HepG2 (cell line): ENCODE results near the gene ZMAT2. TPM values are rescaled to one million over a fixed set of nuclear protein-coding genes. Genes with fewer than 3 reads are reported as not detected.

Experiments used
- AKAP8 ChIP-seq: sonication (generic); formaldehyde crosslinking; IDR thresholded peaks from 2 replicates; pipeline ENCODE4 v1.5.1; 2020; ENCODE audit warnings: mild to moderate bottlenecking, missing genetic modification reagents
- CBX5 ChIP-seq: sonication (generic); formaldehyde crosslinking; IDR thresholded peaks from 2 replicates; pipeline ENCODE4 v1.4.0; 2020; ENCODE audit warnings: missing genetic modification reagents, borderline replicate concordance
- FOSL1 ChIP-seq: sonication (generic); formaldehyde crosslinking; IDR thresholded peaks from 2 replicates; pipeline ENCODE4 v1.9.0; 2021; ENCODE audit warnings: missing genetic modification reagents, borderline replicate concordance
- HMG20B ChIP-seq: conservative IDR thresholded peaks from 2 replicates; pipeline ENCODE4 v1.6.1; 2016; ENCODE audit warnings: missing genetic modification reagents, missing compliant biosample characterization
- HOMEZ ChIP-seq: IDR thresholded peaks from 2 replicates; pipeline ENCODE4 v1.6.1; 2016; ENCODE audit warnings: low read depth
- MEF2D ChIP-seq: sonication (generic); formaldehyde crosslinking; IDR thresholded peaks from 2 replicates; pipeline ENCODE4 v1.5.1; 2020; ENCODE audit warnings: mild to moderate bottlenecking, missing genetic modification reagents
- NCOA5 ChIP-seq: sonication (generic); formaldehyde crosslinking; IDR thresholded peaks from 2 replicates; pipeline ENCODE4 v1.4.0; 2020; ENCODE audit warnings: missing genetic modification reagents
- RFXANK ChIP-seq: IDR thresholded peaks from 2 replicates; pipeline ENCODE4 v1.6.1; 2016
- SMYD3 ChIP-seq: sonication (generic); formaldehyde crosslinking; IDR thresholded peaks from 2 replicates; pipeline ENCODE4 v1.8.1; 2023; ENCODE audit warnings: mild to moderate bottlenecking, missing genetic modification reagents
- SRSF1 ChIP-seq: fragments of 200-400 bp; formaldehyde crosslinking; optimal IDR thresholded peaks from 2 replicates; pipeline ENCODE3; 2017; ENCODE audit warnings: mild to moderate bottlenecking, low read depth, low read length, moderate library complexity
- TAF1 ChIP-seq: sonication (generic); formaldehyde crosslinking; IDR thresholded peaks from 2 replicates; pipeline ENCODE4 v1.4.0; 2020; ENCODE audit warnings: missing genetic modification reagents
- THAP11 ChIP-seq: IDR thresholded peaks from 2 replicates; pipeline ENCODE4 v1.6.1; 2016; ENCODE audit warnings: missing biosample characterization, missing genetic modification reagents
- ZBTB44 ChIP-seq: sonication (generic); formaldehyde crosslinking; IDR thresholded peaks from 2 replicates; pipeline ENCODE4 v1.4.0; 2020; ENCODE audit warnings: missing genetic modification reagents
- ZKSCAN5 ChIP-seq: sonication (generic); formaldehyde crosslinking; IDR thresholded peaks from 2 replicates; pipeline ENCODE4 v1.5.1; 2020; ENCODE audit warnings: mild to moderate bottlenecking, missing genetic modification reagents
- ZKSCAN8 ChIP-seq: IDR thresholded peaks from 2 replicates; pipeline ENCODE4 v1.6.1; 2016; ENCODE audit warnings: borderline replicate concordance, missing genetic modification reagents, missing compliant biosample characterization
- ZNF234 ChIP-seq: sonication (generic); formaldehyde crosslinking; conservative IDR thresholded peaks from 2 replicates; pipeline ENCODE4 v1.5.1; 2020; ENCODE audit warnings: mild to moderate bottlenecking, missing genetic modification reagents
- ZNF414 ChIP-seq: sonication (generic); formaldehyde crosslinking; IDR thresholded peaks from 2 replicates; pipeline ENCODE4 v1.5.0; 2020; ENCODE audit warnings: missing genetic modification reagents
- ZNF572 ChIP-seq: sonication (generic); formaldehyde crosslinking; IDR thresholded peaks from 2 replicates; pipeline ENCODE4 v1.5.1; 2020; ENCODE audit warnings: mild to moderate bottlenecking, missing genetic modification reagents
- ZNF652 ChIP-seq: IDR thresholded peaks from 2 replicates; pipeline ENCODE4 v1.6.1; 2016; ENCODE audit warnings: low read depth, borderline replicate concordance
- ZNF790 ChIP-seq: sonication (generic); formaldehyde crosslinking; IDR thresholded peaks from 2 replicates; pipeline ENCODE4 v1.8.0; 2022; ENCODE audit warnings: missing genetic modification reagents, mild to moderate bottlenecking, borderline replicate concordance
- polyA plus RNA-seq, 8 experiments: library from polyadenylated mRNA; depleted of rRNA in 3 of 8; stranded (reverse) in 7 of 8; unstranded in 1 of 8; fragments of >200 nt; fragmentation: Illumina TruSeq in 4 of 8; extraction: Trizol in 4 of 8; gene quantifications; 2 replicates each; pipeline versions ENCODE4 v1.2.1 to v1.2.3, GENCODE V29; 2011 to 2016; ENCODE audit warnings: low read depth in 4 of 8, missing spikeins in 1 of 8, mixed read lengths in 1 of 8; ENCODE audit not compliant: insufficient read depth in 1 of 8
- total RNA-seq, 5 experiments: library from RNA; depleted of rRNA; stranded (reverse); fragments of >200 nt; fragmentation: Illumina TruSeq; extraction: Trizol; gene quantifications; 2 replicates each; pipeline ENCODE4 v1.2.3, GENCODE V29; 2016; ENCODE audit warnings: low read depth in 1 of 5
- TF ChIP-seq, protein P1 (sequence below): sonication (generic); formaldehyde crosslinking; IDR thresholded peaks from 2 replicates; pipeline ENCODE4 v1.5.1; 2020; ENCODE audit warnings: mild to moderate bottlenecking, missing genetic modification reagents, borderline replicate concordance
- TF ChIP-seq, protein P2 (sequence below): sonication (generic); formaldehyde crosslinking; IDR thresholded peaks from 2 replicates; pipeline ENCODE4 v1.4.0; 2020; ENCODE audit warnings: mild to moderate bottlenecking, low read depth, missing genetic modification reagents
- TF ChIP-seq, protein P3 (sequence below): sonication (generic); formaldehyde crosslinking; IDR thresholded peaks from 2 replicates; pipeline ENCODE4 v1.8.1; 2023; ENCODE audit warnings: mild to moderate bottlenecking, moderate library complexity, missing genetic modification reagents

Gene ZMAT2
- total and polyA plus RNA-seq, 2 of the 13 experiments (the other 11 are each of a cell fraction or from before 2014, with no cell fraction given), result 35.4 to 92.8 TPM

DNA sequence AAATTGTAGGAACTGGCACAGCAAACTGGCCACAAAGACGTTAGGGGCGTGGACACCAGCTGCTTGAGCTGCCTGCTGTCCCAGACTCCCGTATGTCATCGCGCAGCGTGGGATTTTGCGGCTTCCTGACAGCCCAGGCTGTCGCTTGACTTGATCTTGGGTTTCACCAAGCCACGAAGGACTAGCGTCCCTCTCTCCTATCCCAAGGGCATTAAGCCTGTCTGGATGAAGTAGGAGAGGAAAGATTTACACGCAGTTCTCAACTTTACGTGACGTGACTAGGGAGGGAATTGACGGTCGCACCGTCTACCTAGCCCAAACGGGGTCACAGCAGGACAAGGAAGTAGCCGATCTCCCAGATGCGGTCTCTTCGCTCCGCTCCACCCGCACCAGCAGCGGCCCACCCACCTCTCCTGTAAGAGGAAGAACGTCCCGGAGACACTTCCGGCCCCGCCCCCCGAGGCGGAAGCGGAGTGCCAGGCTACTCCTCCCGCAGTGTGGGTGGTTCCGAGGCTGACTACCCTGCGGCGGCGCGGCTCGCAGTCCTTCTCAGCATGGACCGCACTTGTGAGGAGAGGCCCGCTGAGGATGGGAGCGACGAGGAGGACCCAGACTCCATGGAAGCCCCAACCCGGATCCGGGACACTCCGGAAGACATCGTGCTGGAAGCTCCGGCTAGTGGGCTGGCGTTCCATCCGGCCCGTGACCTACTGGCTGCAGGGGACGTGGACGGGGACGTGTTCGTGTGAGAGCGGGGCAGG is 35.7 kb upstream of the ZMAT2 start, which contains the start of gene WDR55 (continued):
- TF ChIP-seq, protein P1, sequence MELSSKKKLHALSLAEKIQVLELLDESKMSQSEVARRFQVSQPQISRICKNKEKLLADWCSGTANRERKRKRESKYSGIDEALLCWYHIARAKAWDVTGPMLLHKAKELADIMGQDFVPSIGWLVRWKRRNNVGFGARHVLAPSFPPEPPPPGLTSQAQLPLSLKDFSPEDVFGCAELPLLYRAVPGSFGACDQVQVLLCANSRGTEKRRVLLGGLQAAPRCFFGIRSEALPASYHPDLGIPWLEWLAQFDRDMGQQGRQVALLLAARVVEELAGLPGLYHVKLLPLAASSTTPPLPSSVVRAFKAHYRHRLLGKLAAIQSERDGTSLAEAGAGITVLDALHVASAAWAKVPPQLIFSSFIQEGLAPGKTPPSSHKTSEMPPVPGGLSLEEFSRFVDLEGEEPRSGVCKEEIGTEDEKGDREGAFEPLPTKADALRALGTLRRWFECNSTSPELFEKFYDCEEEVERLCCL (CRISPR knock-in tag), result peak; percentile 42; the same call in 1 of the 2 replicates
- TF ChIP-seq FOSL1 (CRISPR knock-in tag) (no peak), SRSF1 (peak; percentile 82), RFXANK (CRISPR knock-in tag) (peak; percentile 70; the same call in 1 of the 2 replicates), NCOA5 (CRISPR knock-in tag) (no peak), ZNF790 (CRISPR knock-in tag) (peak; percentile 75; the same call in 1 of the 2 replicates), SMYD3 (peak; percentile 31; the same call in 1 of the 2 replicates), ZNF572 (CRISPR knock-in tag) (0 out of 2 replicates have a peak, but pooled peaks have one; percentile 58), ZKSCAN5 (CRISPR knock-in tag) (no peak), ZBTB44 (CRISPR knock-in tag) (no peak), ZKSCAN8 (CRISPR knock-in tag) (0 out of 2 replicates have a peak, but pooled peaks have one; percentile 17), CBX5 (CRISPR knock-in tag) (peak; percentile 21; the same call in 1 of the 2 replicates), ZNF652 (CRISPR knock-in tag) (no peak; the same call in 1 of the 2 replicates), HMG20B (CRISPR knock-in tag) (no peak), THAP11 (CRISPR knock-in tag) (peak; percentile 89), TAF1 (peak; percentile 92), ZNF414 (CRISPR knock-in tag) (peak; percentile 26; the same call in 1 of the 2 replicates), HOMEZ (peak; percentile 71), MEF2D (peak; percentile 71; the same call in 1 of the 2 replicates), AKAP8 (CRISPR knock-in tag) (no peak; the same call in 1 of the 2 replicates), ZNF234 (CRISPR knock-in tag) (peak; percentile 79; the same call in 1 of the 2 replicates)
- TF ChIP-seq, protein P2, sequence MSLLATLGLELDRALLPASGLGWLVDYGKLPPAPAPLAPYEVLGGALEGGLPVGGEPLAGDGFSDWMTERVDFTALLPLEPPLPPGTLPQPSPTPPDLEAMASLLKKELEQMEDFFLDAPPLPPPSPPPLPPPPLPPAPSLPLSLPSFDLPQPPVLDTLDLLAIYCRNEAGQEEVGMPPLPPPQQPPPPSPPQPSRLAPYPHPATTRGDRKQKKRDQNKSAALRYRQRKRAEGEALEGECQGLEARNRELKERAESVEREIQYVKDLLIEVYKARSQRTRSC (CRISPR knock-in tag), result no peak
- TF ChIP-seq, protein P3, sequence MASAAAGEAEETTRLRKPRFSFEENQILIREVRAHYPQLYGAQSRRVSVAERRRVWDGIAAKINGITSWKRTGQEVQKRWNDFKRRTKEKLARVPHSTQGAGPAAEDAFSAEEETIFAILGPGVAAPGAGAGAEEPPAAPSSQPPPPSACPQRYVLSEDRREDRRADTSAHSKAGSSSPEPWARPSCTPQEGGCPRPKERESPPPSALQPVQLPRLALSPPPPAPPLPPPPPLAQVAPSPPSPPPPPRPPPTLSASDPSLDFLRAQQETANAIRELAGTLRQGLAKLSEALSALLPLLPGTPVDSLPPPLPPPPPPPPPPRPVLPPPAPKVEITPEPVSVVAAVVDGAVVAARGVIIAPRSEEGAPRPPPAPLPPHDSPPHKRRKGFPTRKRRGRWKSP (CRISPR knock-in tag), result peak; percentile 84; the same call in 1 of the 2 replicates
